Measurements from ENCODE around the gene MAB21L1. TPM values are rescaled to one million over a fixed set of nuclear protein-coding genes. Genes with fewer than 3 reads are reported as not detected.

Gene MAB21L1
- total RNA-seq = 1 to 10 TPM; 1.1 to 3.3 (median 2.2) TPM

GRCh38 chr13:35475960-35476943 lies at the start of gene MAB21L1:
Gene MAB21L1 (minus strand): TSS chr13:35476689. CDS start chr13:35476138, 551 bp downstream.
- Histone ChIP-seq H3K36me3 (peaks cover 0 to 6% of the 10 kb centered on the region in 2 donors), H3K27ac (peak within 1 kb of the TSS in 3 of 4 donors; percentile 46 to 75 (median 59)), H3K27me3 (no peaks in the 10 kb centered on the region), H3K4me3 (peak within 1 kb of the TSS; percentile 4 to 54), H3K4me1 (no peaks in the 10 kb centered on the region), H3K9me3 (no peaks in the 10 kb centered on the region)
- 64 to 68% methylated on average over 22 to 27 of the region's 35 CpGs for WGBS, 2 donors (ENCODE audit: low coverage in 1 of 2)
- no peak for TF ChIP-seq POLR2A (IDR thresholded peaks at IDR 0.05)
- no peak for ATAC-seq

- H3K9me3 ChIP-seq = no peaks in the 10 kb centered on the region
- TF ChIP-seq POLR2AphosphoS5 (IDR thresholded peaks at IDR 0.05) (no peak), POLR2A (IDR thresholded peaks at IDR 0.05) (no peak), EP300 (IDR thresholded peaks at IDR 0.05) (no peak), CTCF (IDR thresholded peaks at IDR 0.05) (no peak)
- H3K36me3 ChIP-seq = no peaks in the 10 kb centered on the region
- no peak overlapping the region for H3K27ac ChIP-seq
- H3K4me3 ChIP-seq = no peak overlapping the region
- WGBS, 2 donors (ENCODE audit: low coverage in 1 of 2) = 65 to 81% methylated on average over 3 of the region's 3 CpGs
- no peaks in the 10 kb centered on the region for H3K27me3 ChIP-seq
- no peak for ATAC-seq
- H3K4me1 ChIP-seq = no peaks in the 10 kb centered on the region
These were observed 47.7 kb upstream of the MAB21L1 start for GRCh38 chr13:35524171-35524570.

- 83 to 85% methylated on average over 5 of the region's 5 CpGs for WGBS, 2 donors (ENCODE audit: low coverage in 1 of 2)
- H3K4me1 ChIP-seq = no peaks in the 10 kb centered on the region
- H3K9me3 ChIP-seq = no peaks in the 10 kb centered on the region
- no peak overlapping the region for H3K27ac ChIP-seq
- TF ChIP-seq EP300 (IDR thresholded peaks at IDR 0.05) (no peak), POLR2A (IDR thresholded peaks at IDR 0.05) (no peak), CTCF (IDR thresholded peaks at IDR 0.05) (no peak), POLR2AphosphoS5 (IDR thresholded peaks at IDR 0.05) (no peak)
- H3K36me3 ChIP-seq = no peaks in the 10 kb centered on the region
- no peaks in the 10 kb centered on the region for H3K27me3 ChIP-seq
- ATAC-seq = no peak
- no peak overlapping the region for H3K4me3 ChIP-seq
These were observed 42.0 kb upstream of the MAB21L1 start for GRCh38 chr13:35518337-35518946.

- TF ChIP-seq POLR2AphosphoS5 (IDR thresholded peaks at IDR 0.05) (no peak), EP300 (IDR thresholded peaks at IDR 0.05) (no peak), CTCF (IDR thresholded peaks at IDR 0.05) (no peak), POLR2A (IDR thresholded peaks at IDR 0.05) (no peak)
- Histone ChIP-seq H3K27ac (no peak overlapping the region), H3K36me3 (no peaks in the 10 kb centered on the region), H3K9me3 (no peaks in the 10 kb centered on the region), H3K4me1 (no peaks in the 10 kb centered on the region), H3K4me3 (no peak overlapping the region), H3K27me3 (no peaks in the 10 kb centered on the region)
- ATAC-seq = no peak
- 47 to 66% methylated on average over 5 to 6 of the region's 6 CpGs for WGBS, 2 donors (ENCODE audit: low coverage in 1 of 2)
These were observed 38.5 kb upstream of the MAB21L1 start for GRCh38 chr13:35514801-35515502.

- TF ChIP-seq POLR2AphosphoS5 (IDR thresholded peaks at IDR 0.05) (no peak), POLR2A (IDR thresholded peaks at IDR 0.05) (no peak), EP300 (IDR thresholded peaks at IDR 0.05) (no peak), CTCF (IDR thresholded peaks at IDR 0.05) (no peak)
- WGBS, 2 donors (ENCODE audit: low coverage in 1 of 2) = 81 to 90% methylated on average over 4 to 7 of the region's 7 CpGs
These were observed 37.6 kb upstream of the MAB21L1 start for GRCh38 chr13:35514061-35514477.

More at GRCh38 chr13:35514061-35514477, 37.6 kb upstream of the MAB21L1 start:
- Histone ChIP-seq H3K9me3 (no peaks in the 10 kb centered on the region), H3K4me3 (no peak overlapping the region), H3K36me3 (no peaks in the 10 kb centered on the region), H3K4me1 (no peaks in the 10 kb centered on the region), H3K27ac (no peak overlapping the region), H3K27me3 (no peaks in the 10 kb centered on the region)
- no peak for ATAC-seq

Measured in gastroesophageal sphincter (tissue), 4 donors.